DMS79 (cell line): ENCODE data around the gene SLC25A1.

Experiments used
- DNase-seq: peaks from one replicate; lab custom pipeline; 2025; lab: John Stamatoyannopoulos, UW

Gene SLC25A1

DNA sequence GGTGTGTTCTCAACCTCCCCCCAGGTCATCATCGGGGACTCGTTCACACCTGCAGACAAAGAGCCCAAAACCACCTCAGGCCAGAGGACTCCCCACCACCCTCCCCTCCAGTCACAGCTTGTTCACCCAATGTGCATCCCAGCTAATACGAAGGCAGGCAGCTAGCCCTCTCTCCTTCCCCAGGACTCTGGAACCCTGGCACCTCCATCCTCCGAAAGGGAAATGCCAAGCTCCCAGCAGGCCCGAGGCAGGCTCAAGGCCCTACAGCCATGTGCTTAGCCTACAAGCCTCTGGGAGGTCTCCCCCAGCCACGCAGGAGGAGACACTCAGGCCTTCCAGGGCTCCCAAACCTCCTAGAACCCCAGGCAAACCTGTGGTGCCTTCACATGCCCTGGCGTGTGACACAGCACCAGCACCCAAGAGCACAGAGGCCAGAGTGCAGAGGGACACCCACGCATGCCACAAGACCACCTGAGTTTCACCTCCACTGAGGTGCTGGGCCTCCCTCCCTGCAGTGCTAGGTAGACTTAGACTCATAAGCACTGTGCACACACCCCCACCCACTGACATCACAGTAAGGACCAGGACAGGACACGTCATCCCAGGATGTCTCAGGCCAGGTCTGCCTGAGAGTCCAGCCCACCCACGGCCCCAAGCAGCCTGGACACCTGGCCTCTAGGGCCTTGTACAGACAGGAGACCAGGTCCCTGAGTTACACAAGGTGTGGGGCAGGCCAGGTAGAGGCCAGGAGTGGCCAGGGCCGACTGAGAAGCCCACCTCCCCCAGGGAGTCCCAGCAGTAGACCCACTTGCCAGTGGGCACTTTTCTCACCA is 40.9 kb downstream of the SLC25A1 start:
- DNase-seq, result no peak

DNA sequence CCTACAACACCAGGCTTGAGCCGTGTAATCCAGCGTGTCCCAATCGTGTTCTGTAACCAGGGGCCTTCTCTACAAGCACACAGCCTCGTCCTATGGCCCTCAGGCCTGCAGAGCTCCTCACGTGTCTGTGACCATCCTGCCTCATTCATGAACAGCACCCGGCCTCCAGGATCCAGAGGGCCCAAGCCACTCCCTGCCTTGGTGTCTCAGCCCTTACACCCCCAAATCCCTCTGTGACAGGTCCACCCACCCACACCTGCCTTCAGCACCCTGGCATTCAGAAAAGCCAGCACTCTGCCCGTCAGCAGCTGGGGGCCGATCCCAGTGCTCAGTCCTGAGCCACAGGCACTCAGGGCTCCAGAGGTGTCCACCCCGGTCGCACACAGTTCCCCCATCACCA is 41.6 kb downstream of the SLC25A1 start:
- DNase-seq, result no peak

DNA sequence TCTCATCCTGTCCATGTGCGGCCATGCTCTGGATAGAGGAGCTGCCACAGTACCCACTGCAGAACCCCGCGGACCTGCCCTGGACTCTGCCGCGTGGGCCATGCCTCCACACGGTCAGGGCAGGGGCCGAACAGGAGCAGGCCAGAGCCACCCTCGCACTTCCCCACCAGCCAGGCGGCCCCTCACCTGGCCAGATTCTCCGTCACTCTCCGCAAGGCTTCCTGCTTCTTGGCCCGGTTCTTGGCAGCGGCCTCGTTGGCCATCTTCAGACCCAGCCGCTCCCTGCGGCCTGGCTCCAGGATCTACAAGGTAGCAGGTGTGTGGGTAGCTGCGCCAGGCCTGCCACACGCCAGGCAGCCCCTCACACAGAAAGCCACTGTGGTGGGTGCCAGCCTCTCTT is 43.7 kb downstream of the SLC25A1 start:
- DNase-seq, result no peak

DNA sequence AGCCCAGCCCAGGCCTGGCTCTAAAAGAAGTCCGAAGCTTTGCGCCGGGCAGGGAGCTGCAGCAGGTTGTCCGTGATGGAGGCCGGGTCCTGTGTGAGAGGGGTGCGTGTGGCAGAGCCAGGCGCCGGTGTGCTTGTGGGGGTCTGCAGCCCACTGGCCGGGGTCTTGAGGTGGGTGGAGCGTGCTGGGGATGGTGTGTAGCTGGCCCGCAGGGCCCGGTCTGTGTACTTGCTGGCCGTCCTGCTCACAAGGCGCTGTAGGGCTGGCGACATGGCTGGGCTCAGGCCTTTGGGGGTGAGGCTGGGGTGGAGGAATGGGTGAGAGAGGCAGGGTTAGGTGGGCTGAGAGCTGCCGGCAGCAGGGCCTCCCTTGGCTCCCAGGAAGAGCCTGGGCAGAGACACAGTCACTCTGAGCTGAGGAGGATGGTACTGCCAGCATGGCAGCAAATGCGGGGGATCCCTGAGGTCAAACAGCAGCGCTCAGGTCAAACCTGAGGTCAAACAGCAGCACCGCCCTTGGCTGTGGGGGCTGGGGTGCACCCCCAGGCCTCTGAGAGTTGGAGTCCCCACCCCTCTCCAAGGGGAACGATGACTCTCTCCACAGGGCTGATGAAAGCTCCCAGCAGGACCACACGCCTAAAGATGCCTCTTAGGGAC is 44.2 kb downstream of the SLC25A1 start:
- DNase-seq, result no peak

DNA sequence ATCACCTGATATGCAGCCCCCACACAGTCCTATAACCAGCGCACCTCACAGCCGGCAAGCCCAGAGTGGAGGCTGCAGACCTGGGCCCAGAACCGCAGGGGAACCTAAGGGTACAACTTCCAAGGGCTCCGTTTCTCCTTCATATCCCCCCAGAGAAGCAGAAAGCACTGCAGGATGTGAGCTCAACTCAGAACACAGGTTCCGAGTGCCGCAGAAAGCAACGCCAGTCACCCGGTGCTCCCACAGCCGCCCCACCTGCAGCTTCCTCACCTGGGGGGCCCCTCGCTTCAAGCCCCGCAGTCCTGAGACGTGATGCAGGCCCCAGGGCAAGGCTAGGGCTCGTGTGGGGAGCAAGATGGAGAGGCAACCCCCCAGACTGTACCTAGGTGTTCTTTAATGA is 45.0 kb downstream of the SLC25A1 start:
- no peak for DNase-seq

DNA sequence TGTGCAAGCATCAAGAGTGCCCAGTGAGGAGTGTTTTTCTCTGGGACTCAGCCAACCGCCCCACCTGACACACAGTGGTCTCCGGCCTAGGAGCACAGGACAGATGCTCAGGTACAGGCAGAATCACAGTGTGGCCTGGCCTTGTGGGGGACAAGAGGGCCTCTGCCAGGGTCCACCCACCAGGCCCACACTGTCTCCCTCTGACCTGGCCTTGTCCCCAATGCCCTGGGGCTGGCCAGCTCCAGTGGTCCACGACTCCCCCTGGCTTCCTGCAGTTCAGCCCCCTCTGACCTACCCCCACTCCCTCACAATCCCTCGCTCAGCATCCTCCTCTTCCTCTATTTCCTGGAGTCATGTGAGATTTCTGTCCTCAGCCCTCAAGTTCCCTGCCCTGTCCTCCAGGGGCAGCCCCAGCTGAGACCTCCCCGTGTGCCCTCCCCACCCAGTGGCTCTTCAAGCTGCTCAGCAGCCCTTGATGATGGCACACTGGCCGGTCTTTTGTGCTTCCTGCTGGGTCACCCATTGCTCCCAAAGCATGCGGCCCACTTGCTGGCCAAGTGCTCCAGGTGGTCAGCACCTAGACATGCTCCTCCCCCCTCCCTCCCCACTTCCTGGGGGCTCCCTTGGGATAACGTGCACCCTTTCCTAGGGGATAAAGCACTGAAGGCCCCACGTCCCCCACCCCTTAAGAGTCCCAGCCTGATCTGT is 45.7 kb downstream of the SLC25A1 start:
- DNase-seq, result no peak

DNA sequence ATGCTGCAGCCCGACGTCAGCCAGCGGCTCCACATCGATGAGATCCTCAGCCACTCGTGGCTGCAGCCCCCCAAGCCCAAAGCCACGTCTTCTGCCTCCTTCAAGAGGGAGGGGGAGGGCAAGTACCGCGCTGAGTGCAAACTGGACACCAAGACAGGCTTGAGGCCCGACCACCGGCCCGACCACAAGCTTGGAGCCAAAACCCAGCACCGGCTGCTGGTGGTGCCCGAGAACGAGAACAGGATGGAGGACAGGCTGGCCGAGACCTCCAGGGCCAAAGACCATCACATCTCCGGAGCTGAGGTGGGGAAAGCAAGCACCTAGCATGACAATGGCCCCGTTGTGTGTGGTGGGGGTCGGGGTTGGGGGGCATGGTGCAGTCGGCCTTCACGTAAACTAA is 46.4 kb downstream of the SLC25A1 start:
- no peak for DNase-seq

DNA sequence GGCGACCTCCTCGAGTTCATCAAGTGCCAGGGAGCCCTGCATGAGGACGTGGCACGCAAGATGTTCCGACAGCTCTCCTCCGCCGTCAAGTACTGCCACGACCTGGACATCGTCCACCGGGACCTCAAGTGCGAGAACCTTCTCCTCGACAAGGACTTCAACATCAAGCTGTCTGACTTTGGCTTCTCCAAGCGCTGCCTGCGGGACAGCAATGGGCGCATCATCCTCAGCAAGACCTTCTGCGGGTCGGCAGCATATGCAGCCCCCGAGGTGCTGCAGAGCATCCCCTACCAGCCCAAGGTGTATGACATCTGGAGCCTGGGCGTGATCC is 46.9 kb downstream of the SLC25A1 start:
- no peak for DNase-seq

DNA sequence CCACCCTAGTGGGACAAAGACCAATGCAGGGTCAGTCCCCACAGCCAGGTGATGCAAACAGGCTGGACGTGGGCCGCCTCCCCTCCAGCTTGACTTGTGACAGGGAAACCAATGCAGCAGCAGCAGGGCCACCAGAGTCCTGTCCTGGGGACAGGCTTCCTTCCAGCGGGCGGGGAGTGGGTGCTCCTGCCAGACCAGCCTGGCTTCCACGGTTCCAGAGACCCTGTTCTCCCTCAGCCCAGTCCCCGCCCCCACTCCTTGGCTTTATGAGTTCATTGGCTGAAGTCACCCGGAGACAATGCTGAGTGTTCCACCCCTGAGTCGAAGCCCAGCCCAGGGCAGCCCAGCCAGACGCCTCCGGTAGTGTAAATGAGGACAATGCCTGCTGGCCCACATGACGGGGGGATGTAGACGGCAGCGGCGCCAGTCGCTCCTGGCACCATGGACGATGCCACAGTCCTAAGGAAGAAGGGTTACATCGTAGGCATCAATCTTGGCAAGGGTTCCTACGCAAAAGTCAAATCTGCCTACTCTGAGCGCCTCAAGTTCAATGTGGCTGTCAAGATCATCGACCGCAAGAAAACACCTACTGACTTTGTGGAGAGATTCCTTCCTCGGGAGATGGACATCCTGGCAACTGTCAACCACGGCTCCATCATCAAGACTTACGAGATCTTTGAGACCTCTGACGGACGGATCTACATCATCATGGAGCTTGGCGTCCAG is 47.4 kb downstream of the SLC25A1 start, which contains the start of gene TSSK2:
TSS of gene TSSK2 (plus strand) at position 350 of the 726 bp plus-strand sequence. CDS start at position 442, 92 bp downstream.
- DNase-seq, result no peak

DNA sequence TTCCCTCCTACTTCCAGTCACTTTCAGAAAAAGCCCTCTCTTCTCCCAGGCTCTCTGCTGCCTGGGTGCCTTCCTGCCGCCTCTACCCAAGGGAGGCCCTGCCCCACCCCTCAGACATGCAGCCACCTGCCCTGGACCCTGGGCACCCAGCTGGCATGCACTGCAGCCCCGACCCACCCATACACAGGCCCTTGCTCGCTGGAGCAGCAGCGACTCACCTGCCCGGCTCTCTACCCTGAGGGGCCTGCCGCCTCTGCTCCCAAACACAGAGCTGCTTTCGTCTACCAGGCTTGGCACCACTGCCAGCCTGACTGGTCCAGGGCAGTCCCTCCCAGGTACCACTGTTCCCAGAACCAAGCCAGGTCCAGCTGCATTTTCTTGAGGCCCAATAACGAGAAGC is 48.7 kb downstream of the SLC25A1 start:
- DNase-seq, result no peak

DNA sequence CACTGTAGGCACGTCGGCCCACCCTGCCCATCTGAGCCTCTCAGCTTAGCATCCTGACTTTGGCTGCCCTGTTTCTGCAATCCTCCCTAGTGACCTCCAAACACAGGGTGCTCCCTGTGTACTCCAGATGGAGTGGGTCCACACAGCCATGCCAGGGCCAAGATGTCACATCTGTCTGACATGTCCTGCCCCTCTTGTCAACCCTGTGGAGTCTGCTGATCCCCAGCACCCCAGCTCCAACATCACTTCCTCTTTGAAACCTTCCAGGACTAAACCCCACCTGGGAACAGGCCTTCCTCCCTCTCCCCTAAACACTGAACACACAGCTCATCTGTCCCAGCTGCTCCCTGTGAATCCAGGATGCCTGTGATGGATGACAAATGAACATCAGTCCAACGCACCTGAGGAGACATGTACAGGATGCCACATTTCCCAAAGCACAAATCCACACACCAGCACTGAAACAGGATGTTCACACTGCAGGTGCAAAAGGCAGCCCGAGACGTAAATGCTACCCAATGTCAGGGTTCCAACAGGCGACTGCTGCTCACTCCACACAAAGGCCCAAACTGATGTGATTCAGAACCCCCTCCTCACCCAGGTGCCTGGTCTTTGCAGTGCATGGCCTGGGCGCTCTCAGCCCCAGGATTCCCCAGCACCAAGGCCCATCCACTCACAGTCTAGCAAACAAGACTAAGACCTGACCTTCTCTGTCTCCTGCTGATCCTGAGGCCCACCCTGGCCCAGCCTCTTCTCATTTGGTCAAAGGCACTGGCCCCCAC is 49.4 kb downstream of the SLC25A1 start:
- no peak for DNase-seq

DNA sequence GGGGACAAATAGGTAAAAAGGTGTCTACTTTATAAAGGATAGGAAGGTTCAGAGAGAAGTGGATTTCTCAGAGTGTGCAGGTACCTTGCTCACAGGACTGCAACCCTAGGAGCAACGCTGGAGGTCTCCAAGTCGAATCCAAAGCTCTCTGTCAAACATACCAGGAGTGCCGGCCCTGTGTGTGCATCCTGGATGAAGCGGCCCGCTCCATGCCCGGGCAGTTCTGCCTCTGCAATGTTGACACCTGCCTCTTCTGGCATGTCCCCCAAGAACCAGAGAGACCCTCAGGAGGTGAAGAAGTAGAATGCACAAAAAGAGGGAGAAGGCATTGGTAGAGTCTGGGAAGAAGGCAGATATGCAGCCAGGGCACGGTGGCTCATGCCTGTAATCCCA is 50.5 kb downstream of the SLC25A1 start:
- DNase-seq, result no peak

DNA sequence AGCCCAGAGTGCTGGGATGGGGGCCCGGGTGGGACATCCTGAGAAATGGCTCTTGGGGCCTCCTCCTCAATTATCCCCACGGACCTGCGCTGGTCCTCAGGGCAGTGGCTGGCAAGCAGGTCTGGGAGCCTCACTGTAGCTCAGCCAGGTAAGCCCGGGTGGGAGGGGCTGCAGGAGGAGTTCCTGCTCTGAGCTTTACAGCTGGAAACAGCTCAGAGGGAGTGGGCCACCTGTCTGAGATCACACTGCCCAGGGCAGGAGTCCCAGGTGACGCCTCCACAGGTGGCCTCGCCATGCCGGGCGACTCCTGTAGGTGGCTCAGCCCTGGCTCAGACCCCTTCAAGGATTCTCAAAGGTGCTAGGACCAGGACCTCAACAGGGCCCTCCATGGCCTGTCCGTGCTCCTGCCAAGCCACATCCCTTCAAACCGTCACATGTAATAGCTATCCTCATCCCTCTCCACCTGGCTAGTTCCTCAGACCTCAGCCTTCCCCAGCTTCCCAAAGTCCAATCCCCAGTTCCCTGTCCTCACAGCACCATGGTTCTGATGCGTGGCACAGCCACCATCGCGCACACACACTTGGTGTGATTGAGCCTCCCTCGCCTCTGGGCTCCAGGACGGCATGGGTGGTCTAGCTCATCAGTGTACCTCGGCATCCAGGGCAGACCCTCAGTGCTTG is 51.1 kb downstream of the SLC25A1 start:
- DNase-seq, result no peak

DNA sequence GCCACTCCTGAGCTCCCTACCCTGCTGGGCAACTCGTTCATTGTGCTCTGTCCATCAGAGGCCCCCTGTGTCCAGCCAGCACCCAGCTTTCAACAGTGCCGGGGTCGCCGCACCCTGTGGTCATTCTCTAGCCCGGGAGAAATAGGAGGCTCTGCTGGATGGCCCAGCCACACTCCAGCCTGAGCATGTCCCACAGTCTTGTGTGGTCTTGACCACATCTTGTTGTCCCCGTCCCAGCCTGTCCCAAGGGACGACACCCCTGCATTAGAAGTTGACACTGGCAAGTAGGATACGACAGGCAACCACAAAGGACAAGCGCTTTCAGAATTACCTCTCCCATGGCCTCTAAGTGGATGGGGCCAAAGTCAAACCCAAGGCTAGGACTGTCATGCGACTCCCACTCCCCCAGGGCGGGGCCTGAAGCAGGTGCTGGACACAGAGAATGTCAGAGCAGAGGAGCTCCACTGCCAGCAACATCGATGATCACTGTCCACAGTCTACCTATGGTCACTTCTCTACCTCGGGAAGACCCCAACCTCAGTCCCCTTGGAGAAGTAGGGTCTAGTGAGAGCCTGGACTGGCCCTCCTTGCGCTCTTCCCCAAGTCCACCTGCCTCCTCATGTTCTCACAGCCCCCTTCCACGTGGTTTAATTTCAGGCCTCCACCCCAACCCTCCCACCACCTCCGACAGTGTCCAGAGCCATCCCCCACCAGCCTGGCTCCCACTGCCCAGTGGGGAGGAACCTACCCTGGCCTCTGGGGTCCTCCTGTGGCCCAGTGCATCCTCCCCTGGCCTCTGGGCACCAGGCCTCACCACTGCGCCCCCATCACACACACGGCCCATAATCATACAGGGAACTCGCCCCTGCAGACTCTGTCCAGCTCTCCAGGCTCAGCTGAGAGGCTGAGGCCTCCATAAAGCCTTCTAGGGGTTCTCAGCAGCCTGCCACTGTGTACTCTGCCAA is 51.9 kb downstream of the SLC25A1 start:
- DNase-seq, result no peak
